Liver (tissue), 9 donors: ENCODE data around the gene RAD9A. TPM values are rescaled to one million over a fixed set of nuclear protein-coding genes. Genes with fewer than 3 reads are reported as not detected.

Source experiments
- DNase-seq: peaks from one replicate; pipeline ENCODE4 v3.0.0-alpha.2; 2017; ENCODE audit warnings: low spot score
- H3K27ac ChIP-seq, 2 donors: one replicate each; pipeline ENCODE4 v1.7.0; 2013; ENCODE audit warnings: inconsistent platforms in 2 of 2, low read length in 2 of 2, control low read depth in 1 of 2, low read depth in 1 of 2, mild to moderate bottlenecking in 1 of 2
- H3K27me3 ChIP-seq, 4 donors: one replicate each; pipeline versions ENCODE4 v1.6.1 to v1.7.0; 2013; ENCODE audit warnings: low read length in 3 of 4, inconsistent platforms in 1 of 4, mild to moderate bottlenecking in 1 of 4, moderate library complexity in 1 of 4; ENCODE audit not compliant: control insufficient read depth in 4 of 4, insufficient read depth in 4 of 4
- H3K36me3 ChIP-seq, 4 donors: one replicate each; pipeline versions ENCODE4 v1.6.1 to v1.7.0; 2013; ENCODE audit warnings: low read length in 3 of 4, mild to moderate bottlenecking in 3 of 4, low read depth in 1 of 4, moderate library complexity in 1 of 4; ENCODE audit not compliant: control insufficient read depth in 4 of 4, insufficient read depth in 3 of 4
- H3K4me1 ChIP-seq, 4 donors: one replicate each; pipeline versions ENCODE4 v1.6.1 to v1.7.0; 2013; ENCODE audit warnings: low read length in 3 of 4, mild to moderate bottlenecking in 3 of 4, moderate library complexity in 1 of 4; ENCODE audit not compliant: control insufficient read depth in 4 of 4, insufficient read depth in 4 of 4
- H3K4me3 ChIP-seq, 3 donors: one replicate each; pipeline versions ENCODE4 v1.6.1 to v1.7.0; 2013; ENCODE audit warnings: low read length in 3 of 3, control low read depth in 1 of 3, low read depth in 1 of 3, mild to moderate bottlenecking in 1 of 3
- H3K9ac ChIP-seq, 2 donors: one replicate each; pipeline ENCODE4 v1.7.0; 2013; ENCODE audit warnings: low read length in 2 of 2, mild to moderate bottlenecking in 2 of 2, moderate library complexity in 2 of 2, control low read depth in 1 of 2, low read depth in 1 of 2
- H3K9me3 ChIP-seq, 4 donors: one replicate each; pipeline versions ENCODE4 v1.6.1 to v1.7.0; 2013; ENCODE audit warnings: low read length in 3 of 4; ENCODE audit not compliant: control insufficient read depth in 4 of 4
- ATF3 ChIP-seq: IDR thresholded peaks from 2 replicates; pipeline ENCODE4 v1.6.1; 2016; ENCODE audit warnings: antibody characterized with exemption
- CTCF ChIP-seq: fragments of 150-350 bp; IDR thresholded peaks from 2 replicates; pipeline ENCODE4 v1.5.1; 2017; ENCODE audit warnings: improper control_type of control experiment, low read depth, low read length; ENCODE audit not compliant: missing input control
- EGR1 ChIP-seq, 2 donors: IDR thresholded peaks; 2 replicates each; pipeline ENCODE4 v1.6.1; 2016 to 2018; ENCODE audit warnings: antibody characterized with exemption in 2 of 2, low read depth in 2 of 2
- FOXA1 ChIP-seq: IDR thresholded peaks from 2 replicates; pipeline ENCODE4 v1.6.1; 2016; ENCODE audit warnings: antibody characterized with exemption
- FOXA2 ChIP-seq: IDR thresholded peaks from 2 replicates; pipeline ENCODE4 v1.6.1; 2016; ENCODE audit warnings: antibody characterized with exemption
- GABPA ChIP-seq, 2 donors: IDR thresholded peaks in 1 of 2; conservative IDR thresholded peaks in 1 of 2; 2 replicates each; pipeline ENCODE4 v1.6.1; 2016; ENCODE audit warnings: antibody characterized with exemption in 2 of 2, mild to moderate bottlenecking in 1 of 2, moderate library complexity in 1 of 2
- HNF4A ChIP-seq, 2 donors: conservative IDR thresholded peaks; 2 replicates each; pipeline ENCODE4 v1.6.1; 2016; ENCODE audit warnings: antibody characterized with exemption in 2 of 2, mild to moderate bottlenecking in 2 of 2
- HNF4G ChIP-seq: IDR thresholded peaks from 2 replicates; pipeline ENCODE4 v1.6.1; 2016; ENCODE audit warnings: antibody characterized with exemption
- JUND ChIP-seq, 2 donors: IDR thresholded peaks; 2 replicates each; pipeline ENCODE4 v1.6.1; 2016; ENCODE audit warnings: antibody characterized with exemption in 2 of 2
- NR2F2 ChIP-seq: IDR thresholded peaks from 2 replicates; pipeline ENCODE4 v1.6.1; 2016; ENCODE audit warnings: antibody characterized with exemption
- RAD21 ChIP-seq, 2 donors: IDR thresholded peaks; 2 replicates each; pipeline ENCODE4 v1.6.1; 2016; ENCODE audit warnings: antibody characterized with exemption in 2 of 2, mild to moderate bottlenecking in 2 of 2
- REST ChIP-seq: IDR thresholded peaks from 2 replicates; pipeline ENCODE4 v1.6.1; 2016; ENCODE audit warnings: antibody characterized with exemption, mild to moderate bottlenecking
- RXRA ChIP-seq, 2 donors: IDR thresholded peaks; 2 replicates each; pipeline ENCODE4 v1.6.1; 2017 to 2018; ENCODE audit warnings: antibody characterized with exemption in 2 of 2, mild to moderate bottlenecking in 1 of 2
- SP1 ChIP-seq: IDR thresholded peaks from 2 replicates; pipeline ENCODE4 v1.6.1; 2018; ENCODE audit warnings: antibody characterized with exemption, mild to moderate bottlenecking
- TAF1 ChIP-seq: conservative IDR thresholded peaks from 2 replicates; pipeline ENCODE4 v1.6.1; 2016; ENCODE audit warnings: antibody characterized with exemption, mild to moderate bottlenecking
- YY1 ChIP-seq: IDR thresholded peaks from 2 replicates; pipeline ENCODE4 v1.6.1; 2016; ENCODE audit warnings: antibody characterized with exemption, mild to moderate bottlenecking
- ZBTB33 ChIP-seq: IDR thresholded peaks from 2 replicates; pipeline ENCODE4 v1.6.1; 2016; ENCODE audit warnings: antibody characterized with exemption
- WGBS: extraction: QIAGEN DNeasy Blood & Tissue Kit; methylation state at CpG from one replicate; pipeline ENCODE4 v1.1.7; 2013; 5-methylcytosine and 5-hydroxymethylcytosine counted together
- polyA plus RNA-seq, 2 donors: library from polyadenylated mRNA; stranded (reverse) in 1 of 2; unstranded in 1 of 2; fragments of 200-250 nt in 1 of 2; fragments of >200 nt in 1 of 2; fragmentation: Nextera tagmentation in 1 of 2; extraction: Ambion mirVana in 1 of 2; gene quantifications; one replicate each; pipeline versions ENCODE4 v1.2.1 to v1.2.3, GENCODE V29; 2013 to 2015
- total RNA-seq, 2 donors: library from RNA; depleted of rRNA; stranded (reverse); fragments of >200 nt; gene quantifications; one replicate each; pipeline ENCODE4 v1.2.3, GENCODE V29; 2014
- TF ChIP-seq, protein P1 (sequence below): IDR thresholded peaks from 2 replicates; pipeline ENCODE4 v1.6.1; 2016; ENCODE audit warnings: antibody characterized with exemption
- donor health status: healthy.
- donor health status: healthy.
- donor health status: healthy.
- donor health status: healthy.
- donor health status: healthy.

The RAD9A gene
- total and polyA plus RNA-seq, 4 donors, result 4.5 to 8.6 (median 5.6) TPM

DNA sequence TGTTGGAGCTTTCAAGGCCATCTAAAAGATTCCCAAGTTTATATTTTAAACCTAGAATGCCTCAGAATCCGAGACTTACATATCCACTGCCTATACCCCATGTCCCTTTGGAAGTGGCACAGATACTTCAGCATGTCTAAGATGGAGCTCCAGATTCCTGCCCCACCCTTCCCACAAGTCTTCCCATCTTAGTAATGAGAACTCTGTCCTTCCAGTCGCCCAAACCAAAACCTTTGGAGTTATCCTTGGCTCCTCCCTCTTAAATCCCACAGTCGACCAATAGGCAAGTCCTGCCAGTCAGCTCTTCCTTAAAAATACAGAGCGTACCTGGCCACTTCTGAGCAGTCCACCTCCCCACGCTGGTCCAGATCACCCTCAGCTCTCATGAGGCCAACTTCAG, 42.8 kb upstream of the RAD9A start:
- H3K4me3 ChIP-seq, result no peak overlapping the region
- no peak overlapping the region for H3K27ac ChIP-seq
- DNase-seq, result no peak
- H3K4me1 ChIP-seq, result peaks cover 2 to 22% (median 12%) of the 10 kb centered on the region in 4 donors
- H3K27me3 ChIP-seq, result no peaks in the 10 kb centered on the region
- TF ChIP-seq SP1 (no peak), ATF3 (no peak), HNF4A (conservative IDR thresholded peaks at IDR 0.05) (no peak), FOXA1 (no peak), CTCF (no peak), JUND (IDR thresholded peaks at IDR 0.05) (no peak), ZBTB33 (no peak), REST (no peak), RXRA (IDR thresholded peaks at IDR 0.05) (no peak), EGR1 (IDR thresholded peaks at IDR 0.05; ENCODE audit: low read depth in 2 of 2) (no peak), HNF4G (no peak), TAF1 (no peak), RAD21 (IDR thresholded peaks at IDR 0.05) (no peak), FOXA2 (no peak), NR2F2 (no peak), YY1 (no peak), GABPA (IDR thresholded peaks at IDR 0.05 in 1 of 2, conservative IDR thresholded peaks at IDR 0.05 in 1 of 2) (no peak)
- TF ChIP-seq, protein P1, sequence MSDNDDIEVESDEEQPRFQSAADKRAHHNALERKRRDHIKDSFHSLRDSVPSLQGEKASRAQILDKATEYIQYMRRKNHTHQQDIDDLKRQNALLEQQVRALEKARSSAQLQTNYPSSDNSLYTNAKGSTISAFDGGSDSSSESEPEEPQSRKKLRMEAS, result no peak
- peaks cover 0 to 1% (median 0%) of the 10 kb centered on the region in 4 donors for H3K36me3 ChIP-seq
- no peaks in the 10 kb centered on the region for H3K9me3 ChIP-seq
- 78% methylated on average over 5 of the region's 5 CpGs for WGBS
- H3K9ac ChIP-seq, result no peak overlapping the region
